ENCODE measurements around the gene DHX36. TPM values are rescaled to one million over a fixed set of nuclear protein-coding genes. Genes with fewer than 3 reads are reported as not detected.

The DHX36 gene
- total and polyA plus RNA-seq, 10 of the 15 experiments (the other 5 are each of a cell fraction or from before 2014, with no cell fraction given): 16.2 to 70.5 (median 41.6) TPM

DNA sequence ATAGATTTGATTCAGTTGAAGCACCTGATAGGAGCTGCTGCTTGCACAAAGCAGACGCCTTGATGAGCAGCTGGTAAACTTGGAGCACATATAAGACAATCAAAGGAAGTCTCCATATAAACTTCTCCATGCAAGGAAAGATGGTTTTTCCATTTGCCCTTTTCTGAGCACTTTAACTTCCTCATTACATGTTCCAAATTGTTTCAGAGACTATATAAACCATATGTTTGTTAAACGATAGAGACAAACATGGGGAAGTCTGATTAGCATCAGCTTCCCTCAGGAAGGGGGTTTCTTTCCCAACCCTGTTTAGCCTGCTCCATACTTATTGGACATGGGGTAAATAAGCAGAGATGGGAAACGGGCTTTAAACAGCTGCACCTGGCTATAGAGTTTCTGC, 88.0 kb downstream of the DHX36 start:
- no peak overlapping the region for H2AFZ ChIP-seq (ENCODE audit: control insufficient read depth, low read depth, low read length)
- in situ Hi-C loops (cut with MboI) (no loop called here), intact Hi-C loops (cut with micrococcal nuclease; ENCODE audit: unreplicated experiment) (no loop called here)
- BruUV-seq (replicated peaks): no TSS peak
- no peak overlapping the region for H3K4me2 ChIP-seq (ENCODE audit: control insufficient read depth, insufficient read depth)
- no peaks in the 10 kb centered on the region for H3K79me2 ChIP-seq (ENCODE audit: control insufficient read depth, insufficient read depth, low read length)
- CTCF ChIA-PET: interaction anchor here (0.6 to 1.7 kb wide), 2 partner anchors 16 to 20 kb away, joined by 3 to 5 read pairs; no protein-coding TSS in a partner anchor
- RAD21 ChIA-PET (ENCODE audit: unreplicated experiment): no interaction called here
- no peak overlapping the region for H3K27ac ChIP-seq (ENCODE audit: control insufficient read depth, insufficient read depth)
- H3K4me1 ChIP-seq (ENCODE audit: control insufficient read depth, insufficient read depth, low read length): no peaks in the 10 kb centered on the region
- TF ChIP-seq SMAD1 (IDR thresholded peaks at IDR 0.05; ENCODE audit: low read depth, partially characterized antibody): no peak
- no peak for TF ChIP-seq ZNF24 (IDR thresholded peaks at IDR 0.05)
- no peak for TF ChIP-seq CBFB (IDR thresholded peaks at IDR 0.05; ENCODE audit: low read depth)
- TF ChIP-seq EED (IDR thresholded peaks at IDR 0.05; ENCODE audit: low read depth): no peak
- no peak for TF ChIP-seq BACH1 (IDR thresholded peaks at IDR 0.05; ENCODE audit: borderline replicate concordance)
- H3K9ac ChIP-seq (ENCODE audit: control insufficient read depth, insufficient read depth, low read length): no peak overlapping the region
- ATAC-seq (no peak), DNase-seq (ENCODE audit: low read depth, low spot score) (no peak), FAIRE-seq (no peak)
- H4K20me1 ChIP-seq (ENCODE audit: control insufficient read depth, insufficient read depth): no peaks in the 10 kb centered on the region
- H3K27me3 ChIP-seq (replicated peaks in 1 of 2; ENCODE audit: control insufficient read depth in 2 of 2, insufficient read depth in 2 of 2, low read length in 1 of 2): no peaks in the 10 kb centered on the region
- WGBS (ENCODE audit: insufficient coverage, insufficient replicate concordance, low lambda C conversion rate, missing lambda C conversion rate): 0% methylated on average over 3 of the region's 3 CpGs
- no peaks in the 10 kb centered on the region for H3K9me3 ChIP-seq (replicated peaks; ENCODE audit: control insufficient read depth, insufficient read depth, low read length)
- SMC1A ChIA-PET (ENCODE audit: uncharacterized antibody, unreplicated experiment): no interaction called here
- POLR2A ChIA-PET: no interaction called here
- no peaks in the 10 kb centered on the region for H3K36me3 ChIP-seq (ENCODE audit: control insufficient read depth in 2 of 2, insufficient read depth in 2 of 2, low read length in 1 of 2)
- H3K4me3 ChIP-seq: no peak overlapping the region

DNA sequence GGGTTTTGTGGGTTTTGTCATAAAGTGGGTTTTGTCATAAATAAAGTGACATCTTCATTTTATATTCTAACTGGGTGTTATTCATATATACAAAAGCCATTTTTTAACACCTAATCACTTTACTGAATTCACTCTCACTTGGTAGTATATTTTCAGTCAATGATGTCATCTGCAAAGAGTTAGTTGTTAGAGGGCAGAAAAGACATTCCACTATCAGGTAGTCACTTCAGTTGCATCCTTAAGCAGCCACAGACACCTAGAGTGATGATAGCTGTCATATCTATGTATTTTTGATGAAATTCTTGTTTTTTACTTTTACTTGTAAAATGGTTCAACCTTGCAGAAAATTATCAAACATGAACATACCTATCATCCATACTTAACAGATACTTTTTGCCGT, 89.0 kb downstream of the DHX36 start:
- 95% methylated on average over 1 of the region's 1 CpG for WGBS (ENCODE audit: insufficient coverage, insufficient replicate concordance, low lambda C conversion rate, missing lambda C conversion rate)
- Histone ChIP-seq H3K27ac (ENCODE audit: control insufficient read depth, insufficient read depth) (no peak overlapping the region), H3K9ac (ENCODE audit: control insufficient read depth, insufficient read depth, low read length) (no peak overlapping the region), H3K4me1 (ENCODE audit: control insufficient read depth, insufficient read depth, low read length) (no peaks in the 10 kb centered on the region), H2AFZ (ENCODE audit: control insufficient read depth, low read depth, low read length) (no peak overlapping the region), H3K79me2 (ENCODE audit: control insufficient read depth, insufficient read depth, low read length) (no peaks in the 10 kb centered on the region), H3K27me3 (replicated peaks in 1 of 2; ENCODE audit: control insufficient read depth in 2 of 2, insufficient read depth in 2 of 2, low read length in 1 of 2) (no peaks in the 10 kb centered on the region), H3K4me3 (no peak overlapping the region), H4K20me1 (ENCODE audit: control insufficient read depth, insufficient read depth) (no peaks in the 10 kb centered on the region), H3K9me3 (replicated peaks; ENCODE audit: control insufficient read depth, insufficient read depth, low read length) (no peaks in the 10 kb centered on the region), H3K36me3 (ENCODE audit: control insufficient read depth in 2 of 2, insufficient read depth in 2 of 2, low read length in 1 of 2) (no peaks in the 10 kb centered on the region), H3K4me2 (ENCODE audit: control insufficient read depth, insufficient read depth) (no peak overlapping the region)
- FAIRE-seq (no peak), ATAC-seq (no peak), DNase-seq (ENCODE audit: low read depth, low spot score) (no peak)
- ChIA-PET RAD21 (ENCODE audit: unreplicated experiment) (no interaction called here), SMC1A (ENCODE audit: uncharacterized antibody, unreplicated experiment) (no interaction called here), CTCF (interaction anchor here (1.7 kb wide), 1 partner anchor 17 kb away, joined by 5 read pairs; no protein-coding TSS in a partner anchor), POLR2A (no interaction called here)
- intact Hi-C loops (cut with micrococcal nuclease; ENCODE audit: unreplicated experiment): no loop called here
- TF ChIP-seq JUND (IDR thresholded peaks at IDR 0.05; ENCODE audit: low read depth, low read length): no peak
- in situ Hi-C loops (cut with MboI): no loop called here
- BruUV-seq (replicated peaks): no TSS peak
